GM18951 (cell line): Measurements from ENCODE around the gene PRDM13.
"Not testable (repeated sequence)": the region's sequence is repeated elsewhere in the genome, so short reads cannot be mapped to it uniquely, and the experiment has no call there.

Experiments
- POLR2A ChIP-seq: IDR thresholded peaks from 4 replicates; pipeline ENCODE4 v1.6.1; 2011; ENCODE audit warnings: mild to moderate bottlenecking; ENCODE audit not compliant: insufficient read length, insufficient read depth; ENCODE audit errors: extremely low read depth
- in situ Hi-C: fragments of 300-500 bp; cut with MboI; formaldehyde crosslinking; loops from one replicate; pipeline ENCODE4 v1.12.0; 2022; ENCODE audit warnings: low sequenced_read_pairs, mixed read lengths, inconsistent platforms; ENCODE audit not compliant: unreplicated experiment

PRDM13 gene

GRCh38 chr6:99629293-99629692 is 22.7 kb downstream of the PRDM13 start:
- no peak for TF ChIP-seq POLR2A
- in situ Hi-C loops, result no loop called here

- no peak for TF ChIP-seq POLR2A
- in situ Hi-C loops, result no loop called here
Measured at GRCh38 chr6:99637629-99638028, 31.0 kb downstream of the PRDM13 start.

- in situ Hi-C loops, result not testable (repeated sequence)
Measured at GRCh38 chr6:99638358-99638757, 31.7 kb downstream of the PRDM13 start.

- in situ Hi-C loops, result no loop called here
- TF ChIP-seq POLR2A, result no peak
Measured at GRCh38 chr6:99641270-99641669, 34.6 kb downstream of the PRDM13 start.

- TF ChIP-seq POLR2A, result no peak
- in situ Hi-C loops, result no loop called here
Measured at GRCh38 chr6:99645986-99646385, 39.4 kb downstream of the PRDM13 start.

GRCh38 chr6:99650091-99650571 is 43.5 kb downstream of the PRDM13 start:
- in situ Hi-C loops, result not testable (repeated sequence)

GRCh38 chr6:99660206-99660605 is 53.6 kb downstream of the PRDM13 start:
- in situ Hi-C loops, result no loop called here

GRCh38 chr6:99661870-99662269 is 55.2 kb downstream of the PRDM13 start:
- TF ChIP-seq POLR2A, result no peak
- in situ Hi-C loops, result no loop called here

More at GRCh38 chr6:99660206-99660605, 53.6 kb downstream of the PRDM13 start:
- no peak for TF ChIP-seq POLR2A

- in situ Hi-C loops, result no loop called here
- TF ChIP-seq POLR2A, result no peak
Measured at GRCh38 chr6:99662616-99663015, 56.0 kb downstream of the PRDM13 start.
